ENCODE results near the gene UNC5CL. TPM values are rescaled to one million over a fixed set of nuclear protein-coding genes. Genes with fewer than 3 reads are reported as not detected.

Gene UNC5CL
- total and polyA plus RNA-seq, 2 experiments from 2014 or later = not detected

DNA sequence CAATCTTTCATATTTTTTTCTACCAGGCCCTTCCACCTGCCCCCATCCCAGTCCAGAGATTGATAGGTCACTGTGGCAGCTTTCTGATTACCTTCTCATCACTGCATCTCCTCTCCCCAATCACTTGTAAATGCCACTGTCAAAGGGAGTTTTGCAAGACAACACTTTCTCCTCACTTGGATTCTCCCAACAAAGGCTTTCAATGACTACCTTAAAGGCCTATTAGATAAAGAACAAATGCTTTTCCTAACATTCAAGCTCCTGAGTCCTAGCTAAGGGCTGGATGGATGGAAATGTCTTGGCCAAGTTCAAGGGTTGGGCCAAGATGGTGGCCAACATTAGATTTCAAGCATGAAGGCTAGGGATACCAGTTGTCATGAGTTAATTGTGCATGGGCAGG lies 55.3 kb downstream of the UNC5CL start:
- Histone ChIP-seq H3K4me3 (no peak overlapping the region), H3K9me2 (ENCODE audit: insufficient read depth) (no peaks in the 10 kb centered on the region), H3F3A (ENCODE audit: insufficient read depth) (no peaks in the 10 kb centered on the region), H4K20me1 (ENCODE audit: insufficient read depth) (no peaks in the 10 kb centered on the region), H3K9me3 (ENCODE audit: low read depth) (no peaks in the 10 kb centered on the region), H3K4me2 (ENCODE audit: unreplicated experiment) (no peak overlapping the region), H3K27ac (no peak overlapping the region), H3K27me3 (replicated peaks; ENCODE audit: insufficient read depth) (peaks cover 8% of the 10 kb centered on the region; the same call in 1 of the 2 replicates), H3K36me3 (ENCODE audit: low read depth) (no peaks in the 10 kb centered on the region), H2AFZ (no peak overlapping the region), H3K79me2 (ENCODE audit: insufficient read depth) (no peaks in the 10 kb centered on the region), H3K9ac (no peak overlapping the region), H3K4me1 (ENCODE audit: insufficient read depth) (no peaks in the 10 kb centered on the region)
- in situ Hi-C loops (cut with MboI) = no loop called here
- TF ChIP-seq EZH2phosphoT487 (IDR thresholded peaks at IDR 0.05; ENCODE audit: insufficient read depth, low read depth) (no peak), EZH2 (IDR thresholded peaks at IDR 0.05; ENCODE audit: insufficient read depth, poor library complexity, severe bottlenecking) (no peak)
- DNase-seq = no peak

DNA sequence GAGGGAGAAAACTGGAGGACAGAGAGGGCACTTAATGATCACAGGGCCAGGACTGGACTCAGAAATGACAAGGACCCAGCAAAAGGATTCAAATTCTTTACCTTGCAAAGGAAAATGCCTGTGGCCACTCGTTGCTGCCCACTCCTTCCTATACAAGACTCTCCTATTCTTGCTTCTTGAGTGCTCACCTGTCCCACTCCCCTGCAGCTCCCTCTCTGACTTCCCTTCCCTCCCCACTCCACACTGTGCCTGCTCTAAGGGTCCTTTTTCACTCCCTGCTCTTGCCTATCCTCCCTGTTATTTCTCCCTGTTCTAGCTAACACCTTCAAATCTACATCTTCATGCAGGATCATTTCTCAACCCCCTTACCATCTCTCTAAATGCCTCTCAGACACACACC lies 56.1 kb downstream of the UNC5CL start:
- no peaks in the 10 kb centered on the region for H3K79me2 ChIP-seq (ENCODE audit: insufficient read depth)
- no peaks in the 10 kb centered on the region for H3F3A ChIP-seq (ENCODE audit: insufficient read depth)
- TF ChIP-seq EZH2phosphoT487 (IDR thresholded peaks at IDR 0.05; ENCODE audit: insufficient read depth, low read depth) = no peak
- no peak for TF ChIP-seq EZH2 (IDR thresholded peaks at IDR 0.05; ENCODE audit: insufficient read depth, poor library complexity, severe bottlenecking)
- H3K4me2 ChIP-seq (ENCODE audit: unreplicated experiment) = no peak overlapping the region
- H4K20me1 ChIP-seq (ENCODE audit: insufficient read depth) = no peaks in the 10 kb centered on the region
- in situ Hi-C loops (cut with MboI) = no loop called here
- no peak overlapping the region for H3K9ac ChIP-seq
- H3K9me2 ChIP-seq (ENCODE audit: insufficient read depth) = no peaks in the 10 kb centered on the region
- H3K27ac ChIP-seq = no peak overlapping the region
- no peaks in the 10 kb centered on the region for H3K36me3 ChIP-seq (ENCODE audit: low read depth)
- WGBS, 2 experiments (ENCODE audit: low coverage in 1 of 2, low lambda C conversion rate in 2 of 2, missing lambda C conversion rate in 2 of 2) = 31% methylated on average over 1 of the region's 1 CpG
- no peak overlapping the region for H2AFZ ChIP-seq
- H3K27me3 ChIP-seq (replicated peaks; ENCODE audit: insufficient read depth) = peaks cover 8% of the 10 kb centered on the region; the same call in 1 of the 2 replicates
- no peaks in the 10 kb centered on the region for H3K4me1 ChIP-seq (ENCODE audit: insufficient read depth)
- no peaks in the 10 kb centered on the region for H3K9me3 ChIP-seq (ENCODE audit: low read depth)
- H3K4me3 ChIP-seq = no peak overlapping the region
- DNase-seq = no peak

DNA sequence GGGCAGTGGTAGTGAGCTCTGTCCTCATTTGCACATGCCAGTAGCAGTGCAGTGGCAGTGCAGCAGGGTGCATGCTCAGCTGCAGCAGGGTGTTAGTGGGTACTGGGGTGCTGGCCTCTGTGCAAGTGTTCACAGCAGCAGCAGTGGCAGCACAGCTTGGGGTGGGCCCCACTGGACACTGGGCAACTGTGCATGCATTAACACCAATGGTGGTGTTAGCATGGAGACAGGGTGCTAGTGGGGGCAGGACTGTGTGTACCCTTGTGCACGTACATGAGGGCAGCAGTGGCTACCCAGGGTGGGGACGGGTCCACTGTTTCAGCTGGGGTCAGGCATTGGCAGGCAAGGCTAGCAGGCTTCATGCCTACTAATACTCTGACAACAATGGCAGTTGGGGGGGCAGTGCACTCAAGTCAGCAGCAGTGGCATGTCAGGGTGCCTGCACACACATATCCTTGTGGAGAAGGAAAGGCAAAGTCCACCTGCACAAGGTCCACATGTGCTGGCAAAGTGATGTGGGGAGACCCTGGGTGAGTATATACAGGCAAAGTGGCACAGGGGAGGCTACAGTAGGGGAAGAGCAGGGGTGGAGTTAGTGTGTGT lies 60.2 kb downstream of the UNC5CL start:
- Histone ChIP-seq H3K4me1 (ENCODE audit: insufficient read depth) (no peaks in the 10 kb centered on the region), H3K36me3 (ENCODE audit: low read depth) (no peaks in the 10 kb centered on the region), H3K27me3 (replicated peaks; ENCODE audit: insufficient read depth) (peaks cover 35% of the 10 kb centered on the region), H4K20me1 (ENCODE audit: insufficient read depth) (no peaks in the 10 kb centered on the region), H2AFZ (no peak overlapping the region), H3F3A (ENCODE audit: insufficient read depth) (no peaks in the 10 kb centered on the region), H3K4me3 (no peak overlapping the region), H3K27ac (no peak overlapping the region), H3K9ac (no peak overlapping the region), H3K9me2 (ENCODE audit: insufficient read depth) (no peaks in the 10 kb centered on the region), H3K79me2 (ENCODE audit: insufficient read depth) (no peaks in the 10 kb centered on the region), H3K4me2 (ENCODE audit: unreplicated experiment) (no peak overlapping the region), H3K9me3 (ENCODE audit: low read depth) (no peaks in the 10 kb centered on the region)
- TF ChIP-seq EZH2phosphoT487 (IDR thresholded peaks at IDR 0.05; ENCODE audit: insufficient read depth, low read depth) = no peak
- TF ChIP-seq EZH2 (IDR thresholded peaks at IDR 0.05; ENCODE audit: insufficient read depth, poor library complexity, severe bottlenecking) = no peak
- in situ Hi-C loops (cut with MboI) = no loop called here
- WGBS, 2 experiments (ENCODE audit: low coverage in 1 of 2, low lambda C conversion rate in 2 of 2, missing lambda C conversion rate in 2 of 2) = 50 to 67% methylated on average over 2 of the region's 2 CpGs
- DNase-seq = no peak

DNA sequence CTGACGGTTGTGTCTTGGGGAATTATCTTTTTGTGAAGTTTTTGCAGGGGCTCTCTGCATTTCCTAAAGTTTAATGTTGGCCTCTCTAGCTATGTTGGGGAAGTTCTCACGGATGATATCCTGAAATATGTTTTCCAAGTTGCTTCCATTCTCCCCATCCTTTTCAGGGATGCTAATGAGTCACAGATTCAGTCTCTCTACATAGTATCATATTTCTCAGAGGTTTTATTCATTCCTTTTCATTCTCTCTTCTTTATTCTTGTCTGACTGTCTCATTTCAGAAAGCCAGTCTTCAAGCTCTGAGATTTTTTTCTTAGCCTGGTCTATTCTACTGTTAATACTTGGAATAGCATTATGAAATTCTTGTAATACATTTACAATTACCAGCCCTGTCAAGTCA lies 61.3 kb downstream of the UNC5CL start:
- no peaks in the 10 kb centered on the region for H3K79me2 ChIP-seq (ENCODE audit: insufficient read depth)
- H2AFZ ChIP-seq = no peak overlapping the region
- no peak overlapping the region for H3K27ac ChIP-seq
- H3F3A ChIP-seq (ENCODE audit: insufficient read depth) = no peaks in the 10 kb centered on the region
- peaks cover 36% of the 10 kb centered on the region for H3K27me3 ChIP-seq (replicated peaks; ENCODE audit: insufficient read depth)
- TF ChIP-seq EZH2 (IDR thresholded peaks at IDR 0.05; ENCODE audit: insufficient read depth, poor library complexity, severe bottlenecking) = no peak
- no peak for TF ChIP-seq EZH2phosphoT487 (IDR thresholded peaks at IDR 0.05; ENCODE audit: insufficient read depth, low read depth)
- no peaks in the 10 kb centered on the region for H4K20me1 ChIP-seq (ENCODE audit: insufficient read depth)
- no peak overlapping the region for H3K4me3 ChIP-seq
- no peak for DNase-seq
- H3K9me2 ChIP-seq (ENCODE audit: insufficient read depth) = no peaks in the 10 kb centered on the region
- in situ Hi-C loops (cut with MboI) = no loop called here
- no peak overlapping the region for H3K9ac ChIP-seq
- no peaks in the 10 kb centered on the region for H3K4me1 ChIP-seq (ENCODE audit: insufficient read depth)
- no peaks in the 10 kb centered on the region for H3K9me3 ChIP-seq (ENCODE audit: low read depth)
- H3K36me3 ChIP-seq (ENCODE audit: low read depth) = no peaks in the 10 kb centered on the region
- WGBS, 2 experiments (ENCODE audit: low coverage in 1 of 2, low lambda C conversion rate in 2 of 2, missing lambda C conversion rate in 2 of 2) = 26 to 31% methylated on average over 2 of the region's 2 CpGs
- no peak overlapping the region for H3K4me2 ChIP-seq (ENCODE audit: unreplicated experiment)

DNA sequence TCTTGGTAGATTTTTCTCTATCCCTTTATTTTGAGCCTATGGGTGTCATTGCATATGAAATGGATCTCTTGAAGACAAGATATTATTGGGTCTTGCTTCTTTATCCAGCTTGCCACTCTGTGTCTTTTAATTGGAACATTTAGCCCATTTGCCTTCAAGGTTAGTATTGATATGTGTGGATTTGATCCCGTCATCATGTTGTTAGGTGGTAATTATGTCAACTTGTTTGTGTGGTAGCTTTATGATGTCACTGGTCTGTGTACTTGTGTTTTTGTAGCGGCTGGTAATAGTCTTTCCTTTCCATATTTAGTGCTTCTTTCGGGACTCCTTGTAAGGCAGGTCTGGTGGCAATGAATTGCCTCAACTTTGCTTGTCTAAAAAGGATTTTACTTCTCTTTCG lies 61.9 kb downstream of the UNC5CL start:
- Histone ChIP-seq H3K9me3 (ENCODE audit: low read depth) (no peaks in the 10 kb centered on the region), H2AFZ (no peak overlapping the region), H3K36me3 (ENCODE audit: low read depth) (no peaks in the 10 kb centered on the region), H4K20me1 (ENCODE audit: insufficient read depth) (no peaks in the 10 kb centered on the region), H3K79me2 (ENCODE audit: insufficient read depth) (no peaks in the 10 kb centered on the region), H3K4me3 (no peak overlapping the region), H3K4me1 (ENCODE audit: insufficient read depth) (no peaks in the 10 kb centered on the region), H3K4me2 (ENCODE audit: unreplicated experiment) (no peak overlapping the region), H3K9me2 (ENCODE audit: insufficient read depth) (no peaks in the 10 kb centered on the region), H3K9ac (no peak overlapping the region), H3K27ac (no peak overlapping the region), H3K27me3 (replicated peaks; ENCODE audit: insufficient read depth) (peaks cover 36% of the 10 kb centered on the region), H3F3A (ENCODE audit: insufficient read depth) (no peaks in the 10 kb centered on the region)
- TF ChIP-seq EZH2 (IDR thresholded peaks at IDR 0.05; ENCODE audit: insufficient read depth, poor library complexity, severe bottlenecking) (no peak), EZH2phosphoT487 (IDR thresholded peaks at IDR 0.05; ENCODE audit: insufficient read depth, low read depth) (no peak)
- 85% methylated on average over 4 of the region's 4 CpGs for WGBS, 2 experiments (ENCODE audit: low coverage in 1 of 2, low lambda C conversion rate in 2 of 2, missing lambda C conversion rate in 2 of 2)
- in situ Hi-C loops (cut with MboI) = no loop called here
- no peak for DNase-seq

Other genes starting within 250 kb of the UNC5CL start
- gene TSPO2, start 3.2 kb upstream of the UNC5CL start, total RNA-seq (2014; rRNA removed; shearing (Covaris generic)) = not detected in 2 replicates
- gene TSPO2, start 3.2 kb upstream of the UNC5CL start, polyA plus RNA-seq (2016; fragmentation: Nextera tagmentation; extraction: Ambion mirVana) = not detected in 2 replicates
- gene APOBEC2, start 14.0 kb upstream of the UNC5CL start, total RNA-seq (2014; rRNA removed; shearing (Covaris generic)) = not detected in 2 replicates
- not detected in 2 replicates for gene APOBEC2, start 14.0 kb upstream of the UNC5CL start, polyA plus RNA-seq (2016; fragmentation: Nextera tagmentation; extraction: Ambion mirVana)
- gene OARD1, start 33.1 kb upstream of the UNC5CL start, total RNA-seq (2014; rRNA removed; shearing (Covaris generic)) = 4.5 and 11.6 TPM in 2 replicates
- gene OARD1, start 33.1 kb upstream of the UNC5CL start, polyA plus RNA-seq (2016; fragmentation: Nextera tagmentation; extraction: Ambion mirVana) = 18.6 TPM in 2 replicates
- gene NFYA, start 33.8 kb upstream of the UNC5CL start, total RNA-seq (2014; rRNA removed; shearing (Covaris generic)) = 8.8 and 9.5 TPM in 2 replicates
- 9.4 and 9.8 TPM in 2 replicates for gene NFYA, start 33.8 kb upstream of the UNC5CL start, polyA plus RNA-seq (2016; fragmentation: Nextera tagmentation; extraction: Ambion mirVana)
- gene TREML1, start 115.1 kb upstream of the UNC5CL start, total RNA-seq (2014; rRNA removed; shearing (Covaris generic)) = not detected in 2 replicates
- gene TREML1, start 115.1 kb upstream of the UNC5CL start, polyA plus RNA-seq (2016; fragmentation: Nextera tagmentation; extraction: Ambion mirVana) = not detected in 2 replicates
- not detected in 2 replicates for gene TREM2, start 123.9 kb upstream of the UNC5CL start, total RNA-seq (2014; rRNA removed; shearing (Covaris generic))
- gene TREM2, start 123.9 kb upstream of the UNC5CL start, polyA plus RNA-seq (2016; fragmentation: Nextera tagmentation; extraction: Ambion mirVana) = not detected in 2 replicates
- gene TREML2, start 161.9 kb upstream of the UNC5CL start, total RNA-seq (2014; rRNA removed; shearing (Covaris generic)) = not detected in 2 replicates
- gene TREML2, start 161.9 kb upstream of the UNC5CL start, polyA plus RNA-seq (2016; fragmentation: Nextera tagmentation; extraction: Ambion mirVana) = not detected in 2 replicates
- not detected in 2 replicates for gene TREML4, start 189.1 kb upstream of the UNC5CL start, total RNA-seq (2014; rRNA removed; shearing (Covaris generic))
- not detected in 2 replicates for gene TREML4, start 189.1 kb upstream of the UNC5CL start, polyA plus RNA-seq (2016; fragmentation: Nextera tagmentation; extraction: Ambion mirVana)
- not detected in 2 replicates for gene TREM1, start 247.5 kb upstream of the UNC5CL start, total RNA-seq (2014; rRNA removed; shearing (Covaris generic))
- gene TREM1, start 247.5 kb upstream of the UNC5CL start, polyA plus RNA-seq (2016; fragmentation: Nextera tagmentation; extraction: Ambion mirVana) = not detected in 2 replicates